Esophagus squamous epithelium (tissue), 4 donors: Measurements from ENCODE around the gene THADA.

Source experiments
- CTCF ChIP-seq, 6 experiments: fragments of 450-650 bp in 4 of 6; fragments of 200-600 bp in 2 of 6; sonication (generic) in 2 of 6; IDR thresholded peaks; one replicate each; pipeline ENCODE4 v1.5.1; 2016 to 2019; ENCODE audit warnings: antibody characterized with exemption in 6 of 6, mild to moderate bottlenecking in 4 of 6, moderate library complexity in 4 of 6
- POLR2A ChIP-seq, 4 donors: fragments of 450-650 bp; IDR thresholded peaks; one replicate each; pipeline ENCODE4 v1.6.1; 2017; ENCODE audit warnings: antibody characterized with exemption in 4 of 4, mild to moderate bottlenecking in 4 of 4, moderate library complexity in 3 of 4

GRCh38 chr2:43478412-43479086 is 117.3 kb downstream of the THADA start:
- TF ChIP-seq CTCF (IDR thresholded peaks at IDR 0.05) (no peak), POLR2A (IDR thresholded peaks at IDR 0.05) (no peak)
